RCC 7860 (cell line): ENCODE data around the gene ANGPTL1.
"Not testable (repeated sequence)": the region's sequence is repeated elsewhere in the genome, so short reads cannot be mapped to it uniquely, and the experiment has no call there.

ENCODE experiments used
- DNase-seq: peaks from one replicate; pipeline ENCODE4 v3.0.0-alpha.2; 2015; ENCODE audit warnings: low spot score
- FAIRE-seq: peaks from 2 replicates; lab custom pipeline; 2012; peaks lifted over from hg19 to GRCh38; lab: Jason Lieb, UNC

ANGPTL1 gene

DNA sequence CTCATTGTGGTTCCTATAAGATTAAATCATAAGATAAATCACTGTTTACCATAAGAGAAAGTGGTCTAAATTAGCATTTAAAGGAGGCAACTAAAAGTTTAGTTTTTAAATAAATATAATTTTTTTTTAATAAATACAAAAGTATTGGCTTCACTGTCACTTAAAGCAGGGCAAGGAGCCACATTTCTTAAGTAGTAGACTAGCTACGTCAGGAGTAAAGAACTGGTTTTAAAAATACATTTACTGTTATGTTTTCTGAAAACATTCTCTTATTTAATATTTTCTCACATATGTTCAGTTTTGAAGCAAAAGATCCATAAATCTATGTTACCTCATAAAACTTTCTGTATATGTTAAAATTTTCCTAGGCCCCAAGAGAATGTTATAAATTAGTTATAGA lies 2.2 kb downstream of the ANGPTL1 start:
- FAIRE-seq, result no peak
- DNase-seq, result no peak

DNA sequence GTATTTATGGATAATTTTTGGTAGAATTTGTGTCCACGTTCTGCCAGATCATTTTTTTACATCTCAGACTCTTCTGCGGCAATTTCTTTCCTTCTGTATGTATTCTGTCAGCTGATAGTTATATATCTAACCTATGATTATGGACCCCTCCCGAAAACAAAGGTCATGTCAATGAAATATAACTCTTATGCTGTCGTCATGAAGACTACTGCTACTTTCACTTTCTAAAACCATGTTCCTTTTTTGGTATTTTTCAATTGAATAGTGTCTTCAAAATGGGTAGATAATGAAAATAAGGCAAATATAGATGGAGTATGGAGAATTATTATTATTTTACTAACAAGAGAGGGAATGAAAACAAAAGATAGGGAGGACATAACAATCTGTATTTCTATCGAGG lies 3.2 kb downstream of the ANGPTL1 start:
- no peak for FAIRE-seq

DNA sequence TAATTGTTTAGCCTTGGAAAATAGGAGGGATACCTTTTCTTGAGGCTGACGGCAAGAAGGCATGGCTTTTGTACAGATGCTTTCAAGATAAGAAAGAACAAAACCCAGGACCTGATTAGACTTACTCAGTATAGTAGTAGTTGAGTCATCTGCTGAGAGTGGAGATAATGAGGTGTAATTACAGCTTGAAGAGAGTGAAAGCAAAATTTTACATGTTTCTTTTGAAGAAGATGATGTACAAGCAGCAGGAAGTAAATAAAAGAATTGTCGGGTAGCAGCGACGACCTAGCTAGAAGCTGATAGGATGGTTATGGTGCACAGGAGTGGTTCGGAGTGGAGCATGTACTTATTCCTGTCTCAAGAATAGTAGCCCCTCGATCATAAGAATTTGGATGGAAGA lies 6.6 kb downstream of the ANGPTL1 start:
- FAIRE-seq, result no peak
- no peak for DNase-seq

More for the DNA sequence above, 3.2 kb downstream of the ANGPTL1 start:
- DNase-seq, result no peak

DNA sequence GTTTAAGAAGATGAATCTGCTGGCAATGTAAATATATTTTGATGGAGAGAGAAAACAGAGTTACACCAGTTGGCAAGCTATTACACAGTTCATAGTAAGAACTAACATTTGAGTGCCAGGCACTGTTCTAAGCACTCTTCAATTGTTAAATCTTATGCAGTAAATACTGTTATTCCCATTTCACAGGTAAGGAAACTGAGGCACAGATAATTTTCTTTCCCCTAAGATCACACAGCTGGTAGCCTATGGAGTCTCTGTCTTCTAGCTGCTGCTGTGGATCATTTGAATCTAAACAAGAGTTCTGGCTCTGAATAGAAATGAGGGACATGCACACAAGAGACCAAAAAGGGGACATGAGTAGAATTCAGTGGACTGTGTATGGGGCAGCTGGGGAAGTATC lies 8.0 kb downstream of the ANGPTL1 start:
- no peak for FAIRE-seq
- no peak for DNase-seq

DNA sequence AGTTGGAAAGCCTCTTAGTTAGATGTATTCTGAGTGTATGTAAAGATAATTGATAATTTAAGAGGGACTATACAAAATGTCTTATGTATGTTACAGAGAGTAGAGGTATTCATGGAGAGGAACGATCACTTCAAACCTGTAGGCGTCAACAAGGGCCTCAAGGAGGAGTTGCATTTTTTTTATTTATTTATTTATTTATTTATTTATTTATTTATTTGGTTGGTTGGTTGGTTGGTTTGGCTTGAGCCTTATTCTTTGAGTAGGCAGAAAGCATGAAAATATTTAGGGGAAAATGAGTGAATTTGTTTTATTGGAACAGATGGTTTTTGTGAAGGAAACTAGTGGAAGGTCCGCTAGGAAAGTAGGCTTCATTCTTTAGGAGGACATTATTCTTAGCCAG lies 8.5 kb downstream of the ANGPTL1 start:
- FAIRE-seq (no peak), DNase-seq (no peak)

DNA sequence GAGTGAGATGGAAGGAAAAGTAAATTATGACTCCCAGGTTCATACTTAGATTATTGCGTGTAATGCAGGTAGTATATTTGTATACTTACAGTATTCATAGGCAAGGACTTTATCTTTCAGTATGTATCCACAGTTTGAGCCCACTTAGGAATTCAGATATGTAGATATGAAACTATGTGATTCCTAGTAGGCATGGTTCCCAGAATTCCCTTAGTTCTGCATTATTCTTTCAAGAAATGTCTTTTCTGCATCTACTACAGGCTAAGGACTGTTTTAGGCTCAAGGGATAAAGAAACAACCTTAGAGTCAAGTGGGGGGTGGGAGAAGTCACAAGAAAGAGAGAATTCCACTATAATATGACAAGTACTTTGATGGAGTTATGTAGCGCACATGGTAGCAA lies 13.8 kb downstream of the ANGPTL1 start:
- DNase-seq (no peak), FAIRE-seq (no peak)

DNA sequence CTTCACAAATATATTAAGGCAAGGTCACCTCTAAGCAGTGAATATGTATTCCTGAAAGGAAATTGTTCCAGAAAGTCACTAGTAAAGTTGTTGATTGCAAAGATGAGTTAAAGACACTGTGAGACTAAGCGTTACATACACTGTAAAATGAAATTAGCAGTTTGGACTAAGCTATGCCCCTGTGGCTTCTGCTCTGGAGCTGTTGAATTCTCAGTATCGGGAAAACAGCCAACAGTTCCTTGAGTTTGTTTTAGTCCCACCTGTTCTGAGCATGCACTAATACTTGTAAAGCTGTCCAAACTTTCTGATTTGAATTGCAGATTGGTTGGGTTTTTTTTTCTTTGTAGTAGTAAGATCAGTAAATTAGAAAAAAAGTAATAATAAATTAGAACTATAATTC lies 21.0 kb downstream of the ANGPTL1 start:
- FAIRE-seq, result no peak
- no peak for DNase-seq

DNA sequence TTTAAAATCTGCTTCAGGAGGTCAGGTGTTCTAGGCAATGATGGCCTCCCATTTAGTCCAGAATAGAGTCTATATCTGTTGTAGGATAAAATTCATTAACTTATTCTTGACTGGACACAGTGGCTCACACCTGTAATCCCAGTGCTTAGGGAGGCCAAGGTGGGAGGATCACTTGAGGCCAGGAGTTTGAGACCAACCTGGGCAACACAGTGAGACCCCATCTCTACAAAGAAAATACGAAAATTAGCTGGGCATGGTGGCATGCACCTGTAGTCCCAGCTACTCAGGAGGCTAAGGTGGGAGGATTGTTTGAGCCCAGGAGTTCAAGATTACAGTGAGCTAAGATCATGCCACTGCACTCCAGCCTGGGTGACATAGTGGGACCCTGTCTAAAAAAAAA lies 23.0 kb downstream of the ANGPTL1 start:
- DNase-seq, FAIRE-seq: not testable (repeated sequence)

DNA sequence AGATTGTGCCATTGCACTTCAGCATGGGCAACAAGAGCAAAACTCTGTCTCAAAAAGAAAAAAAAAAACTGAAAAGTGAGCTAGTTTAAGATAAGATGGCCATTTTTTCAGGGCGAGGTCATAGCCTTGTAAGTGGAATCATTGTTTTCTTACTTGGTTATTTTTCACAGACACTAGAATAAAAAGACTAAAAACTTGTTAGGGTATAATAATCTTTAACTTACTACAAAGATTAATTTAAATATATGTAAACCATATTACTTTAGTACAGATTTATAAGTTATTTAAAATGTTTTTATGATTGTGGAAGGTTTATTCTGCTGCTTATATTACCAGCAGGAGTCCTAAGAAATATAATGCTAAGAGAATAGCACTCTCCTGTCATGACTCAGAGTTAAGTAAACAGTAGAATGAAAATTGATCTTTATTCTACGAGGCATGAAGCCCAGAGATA lies 23.5 kb downstream of the ANGPTL1 start:
- peak; percentile 40 for DNase-seq
- peak; percentile 71 for FAIRE-seq

DNA sequence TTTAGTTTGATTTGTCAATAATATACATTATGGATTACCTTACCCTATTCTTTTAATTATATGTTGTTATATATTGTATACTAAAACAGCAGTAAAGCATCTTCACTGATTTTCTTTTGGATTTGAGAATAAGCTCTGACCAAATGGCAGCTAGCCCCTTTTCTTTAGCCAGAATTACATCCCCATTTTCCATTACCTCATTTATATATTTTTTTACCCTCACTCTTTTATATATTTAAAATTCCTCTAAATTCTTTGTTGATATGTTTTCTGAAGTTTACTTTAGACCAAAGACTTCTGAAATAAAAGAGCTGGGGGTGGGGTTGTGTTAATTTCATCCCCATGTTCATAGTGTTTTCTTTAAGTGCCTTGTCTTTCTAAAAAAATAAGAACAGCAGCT lies 24.6 kb downstream of the ANGPTL1 start:
- FAIRE-seq (no peak), DNase-seq (no peak)

DNA sequence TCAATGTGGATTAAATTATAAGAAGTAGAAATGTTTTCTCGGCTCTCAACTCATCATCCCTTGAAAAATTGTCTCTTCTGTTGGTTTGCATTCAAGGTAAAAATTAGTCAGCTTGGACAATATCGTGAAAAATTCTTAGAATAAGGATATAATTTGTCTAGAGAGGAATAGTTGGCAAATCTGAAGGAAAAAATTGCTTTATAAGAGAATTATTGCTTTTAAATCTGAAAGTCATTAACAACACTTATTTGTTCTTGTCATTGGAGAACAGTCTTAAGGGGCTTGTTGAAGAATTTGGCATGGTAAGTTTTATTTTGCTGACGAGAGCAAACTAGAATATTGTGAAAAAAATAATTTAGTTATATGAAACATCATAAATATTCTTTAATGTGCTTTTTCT lies 26.4 kb downstream of the ANGPTL1 start:
- DNase-seq, result no peak
- FAIRE-seq, result no peak

DNA sequence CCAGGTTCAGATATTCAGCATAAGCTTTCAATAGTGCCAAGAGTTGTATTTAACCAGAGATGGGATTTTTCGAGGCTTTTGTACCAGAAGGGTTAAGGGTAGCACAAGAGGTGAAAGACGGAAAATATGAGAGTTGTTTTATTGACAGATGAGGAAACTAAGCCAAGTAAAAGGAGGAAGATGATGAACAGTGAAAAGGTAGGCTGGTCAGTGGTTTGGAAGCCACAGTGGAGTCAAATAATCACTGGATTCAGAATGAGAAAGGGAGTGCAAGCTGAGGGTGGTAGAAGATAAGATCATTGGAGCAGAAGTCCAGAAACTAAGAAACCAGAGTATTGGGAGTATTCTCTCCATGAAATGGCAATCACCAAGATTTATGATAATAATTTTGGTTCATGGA lies 45.7 kb downstream of the ANGPTL1 start:
- no peak for FAIRE-seq
- no peak for DNase-seq

DNA sequence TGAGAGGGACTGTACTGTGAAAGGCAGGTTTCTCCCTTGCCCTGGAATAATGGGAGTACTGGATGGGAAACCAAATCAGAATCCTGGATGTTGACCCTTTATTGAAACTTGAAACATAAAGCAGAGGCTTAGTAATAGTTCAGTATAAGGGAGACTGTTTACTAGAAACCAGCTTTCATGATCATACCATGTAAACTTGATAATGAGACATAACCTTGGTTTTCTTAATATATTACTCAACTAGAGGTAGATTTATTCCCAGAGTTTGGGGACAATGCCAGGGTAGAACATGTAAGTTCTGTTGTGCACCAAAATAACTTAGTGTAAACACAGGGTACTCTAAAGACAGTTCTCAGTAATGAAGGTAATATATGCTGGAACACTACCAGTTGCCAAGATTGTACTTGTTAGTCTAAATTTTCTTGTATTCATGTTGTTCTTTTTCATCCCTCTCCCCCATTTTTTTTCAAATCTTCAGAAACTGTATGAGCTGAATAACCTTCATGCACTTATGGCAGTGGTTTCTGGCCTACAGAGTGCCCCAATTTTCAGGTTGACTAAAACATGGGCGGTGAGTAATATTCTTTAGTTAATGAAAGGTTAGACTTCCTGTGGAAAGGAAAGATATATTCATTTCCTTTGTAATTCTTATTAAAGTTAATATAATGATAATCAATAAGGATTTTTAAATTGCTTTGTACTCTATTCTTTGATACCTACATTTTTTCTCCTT lies 49.6 kb downstream of the ANGPTL1 start:
- no peak for FAIRE-seq

DNA sequence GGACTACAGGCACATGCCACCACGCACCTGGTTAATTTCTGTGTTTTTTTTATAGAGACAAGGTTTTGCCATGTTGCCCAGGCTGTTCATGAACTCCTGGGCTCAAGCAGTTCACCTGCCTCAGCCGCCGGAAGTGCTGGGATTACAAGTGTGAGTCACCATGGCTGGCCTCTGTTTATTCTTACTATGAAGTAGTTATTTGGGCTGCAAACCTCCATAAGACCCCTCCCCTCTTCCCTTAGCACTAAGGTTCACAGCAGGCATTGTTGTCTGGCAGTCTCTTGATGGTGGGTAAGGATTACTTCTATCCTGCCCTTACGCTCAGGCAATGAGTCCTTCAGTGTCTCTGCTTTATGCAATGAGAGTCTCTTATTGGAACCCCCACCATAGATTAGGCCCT lies 51.8 kb downstream of the ANGPTL1 start:
- no peak for DNase-seq
- no peak for FAIRE-seq

More for the DNA sequence above, 49.6 kb downstream of the ANGPTL1 start:
- DNase-seq, result no peak

DNA sequence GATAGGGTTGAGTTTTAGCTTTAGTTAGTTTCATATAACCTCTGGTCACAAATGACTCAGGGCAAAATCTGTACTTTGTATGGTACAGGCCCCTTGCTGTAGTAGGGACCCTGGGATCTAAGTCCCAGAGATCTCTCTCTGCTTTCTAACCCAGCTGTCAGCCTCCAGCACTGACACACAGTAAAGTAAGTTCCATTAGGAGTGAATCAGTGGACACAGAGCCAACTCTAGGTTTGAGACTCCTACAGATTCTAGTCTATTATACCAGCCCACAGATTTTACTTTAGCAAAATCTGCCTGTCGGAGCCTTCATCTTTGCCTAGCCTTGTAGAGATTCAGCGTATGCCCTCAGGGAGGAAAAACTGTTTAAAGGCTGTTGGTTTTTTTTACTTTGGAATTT lies 52.5 kb downstream of the ANGPTL1 start:
- FAIRE-seq, result no peak
- no peak for DNase-seq

DNA sequence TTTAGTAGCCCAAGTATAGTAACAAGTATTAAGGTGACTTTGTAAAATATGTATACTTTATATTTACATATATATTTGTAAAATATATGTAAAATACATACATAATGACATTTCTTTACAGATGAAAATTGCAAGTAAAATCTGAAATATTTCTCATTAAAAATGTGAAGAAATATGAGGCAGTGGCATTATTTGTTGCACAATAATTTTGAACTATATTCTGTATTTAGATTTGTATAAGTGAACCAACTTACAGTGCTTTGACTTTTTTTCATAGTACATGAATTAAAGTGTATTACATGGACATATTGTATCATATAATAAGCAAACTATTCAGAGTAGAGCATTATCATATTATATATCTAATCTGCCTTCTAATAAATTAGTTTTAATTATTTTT lies 60.3 kb downstream of the ANGPTL1 start:
- peak; percentile 14 for FAIRE-seq
- no peak for DNase-seq

DNA sequence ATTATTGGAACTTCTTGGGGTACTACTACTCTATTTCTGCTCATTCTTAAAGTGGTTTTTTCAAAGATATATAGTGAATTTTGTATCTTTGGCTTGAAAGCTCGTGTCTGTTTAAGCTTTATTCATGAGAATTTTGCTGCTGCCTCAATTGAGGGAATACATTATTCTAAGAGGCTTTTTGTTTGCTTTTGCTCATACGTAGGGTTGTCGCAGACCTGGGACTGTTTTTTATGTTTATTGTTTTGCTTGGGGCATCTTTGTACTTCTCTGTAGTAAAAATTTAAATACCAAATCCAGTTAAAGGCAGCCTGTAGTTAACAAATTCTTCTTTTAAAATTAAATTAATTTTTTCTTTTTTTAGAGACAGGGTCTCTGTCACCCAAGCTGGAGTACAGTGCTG lies 62.3 kb downstream of the ANGPTL1 start:
- FAIRE-seq (no peak), DNase-seq (no peak)

DNA sequence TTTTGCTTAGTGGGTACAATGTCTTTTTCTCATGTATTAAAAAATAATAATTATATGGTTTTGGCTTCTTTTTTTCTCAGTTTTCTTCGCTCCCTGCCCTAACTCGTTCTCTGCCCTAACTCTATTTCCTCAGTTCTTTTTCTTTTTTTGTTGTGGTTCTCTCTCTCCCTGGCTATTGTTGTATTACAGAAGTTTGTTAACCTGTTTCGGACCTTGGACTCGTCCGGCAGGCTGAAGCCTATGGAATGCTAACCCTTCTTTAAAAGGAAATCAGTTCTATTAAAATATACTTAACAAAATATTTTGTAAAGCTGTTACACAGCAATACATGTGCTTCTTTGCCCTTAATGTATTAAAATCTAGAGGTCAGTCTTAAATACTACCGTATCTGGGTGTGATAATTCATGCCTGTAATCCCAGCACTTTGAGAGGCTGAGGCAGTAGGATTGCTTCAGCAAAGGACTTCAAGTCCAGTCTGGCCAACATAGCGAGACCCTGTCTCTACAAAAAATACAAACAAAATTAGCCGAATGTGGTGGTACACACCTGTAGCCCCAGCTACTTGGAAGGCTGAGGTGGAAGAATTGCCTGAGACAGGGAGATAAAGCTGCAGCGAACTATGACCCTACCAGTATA lies 64.1 kb downstream of the ANGPTL1 start:
- no peak for DNase-seq

DNA sequence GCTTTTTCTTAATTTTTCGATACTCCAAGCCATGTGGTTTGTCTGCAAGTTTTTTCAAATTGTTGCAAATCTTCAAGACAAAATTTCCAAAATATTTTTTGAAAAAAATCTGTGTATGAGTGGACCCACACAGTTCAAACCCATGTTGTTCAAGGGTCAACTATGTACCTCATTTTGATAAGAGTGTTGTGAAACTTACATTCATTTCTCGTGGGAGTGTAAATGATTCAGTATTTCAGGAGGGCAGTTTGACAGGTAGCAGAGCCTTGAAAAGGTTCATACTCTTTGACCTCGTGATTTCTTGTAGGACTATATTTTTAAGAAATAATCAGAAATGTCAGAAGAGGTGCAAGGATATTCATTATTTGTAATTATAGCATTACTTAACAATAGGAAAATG lies 68.0 kb downstream of the ANGPTL1 start:
- FAIRE-seq, result no peak
- DNase-seq, result no peak

More for the DNA sequence above, 64.1 kb downstream of the ANGPTL1 start:
- no peak for FAIRE-seq
